Thyroid gland (tissue), 4 donors: ENCODE data around the gene VWA5B2.

ENCODE experiments used
- POLR2A ChIP-seq, 2 donors: fragments of 450-650 bp; IDR thresholded peaks; one replicate each; pipeline ENCODE4 v1.6.1; 2017; ENCODE audit warnings: antibody characterized with exemption in 2 of 2, mild to moderate bottlenecking in 2 of 2, moderate library complexity in 1 of 2
- TF ChIP-seq, protein P1 (sequence below), 6 experiments: fragments of 200-600 bp in 3 of 6; fragments of 450-650 bp in 3 of 6; sonication (generic) in 3 of 6; IDR thresholded peaks; one replicate each; pipeline ENCODE4 v1.5.1; 2016 to 2019; ENCODE audit warnings: antibody characterized with exemption in 6 of 6, mild to moderate bottlenecking in 2 of 6, inconsistent platforms in 1 of 6, moderate library complexity in 1 of 6

DNA sequence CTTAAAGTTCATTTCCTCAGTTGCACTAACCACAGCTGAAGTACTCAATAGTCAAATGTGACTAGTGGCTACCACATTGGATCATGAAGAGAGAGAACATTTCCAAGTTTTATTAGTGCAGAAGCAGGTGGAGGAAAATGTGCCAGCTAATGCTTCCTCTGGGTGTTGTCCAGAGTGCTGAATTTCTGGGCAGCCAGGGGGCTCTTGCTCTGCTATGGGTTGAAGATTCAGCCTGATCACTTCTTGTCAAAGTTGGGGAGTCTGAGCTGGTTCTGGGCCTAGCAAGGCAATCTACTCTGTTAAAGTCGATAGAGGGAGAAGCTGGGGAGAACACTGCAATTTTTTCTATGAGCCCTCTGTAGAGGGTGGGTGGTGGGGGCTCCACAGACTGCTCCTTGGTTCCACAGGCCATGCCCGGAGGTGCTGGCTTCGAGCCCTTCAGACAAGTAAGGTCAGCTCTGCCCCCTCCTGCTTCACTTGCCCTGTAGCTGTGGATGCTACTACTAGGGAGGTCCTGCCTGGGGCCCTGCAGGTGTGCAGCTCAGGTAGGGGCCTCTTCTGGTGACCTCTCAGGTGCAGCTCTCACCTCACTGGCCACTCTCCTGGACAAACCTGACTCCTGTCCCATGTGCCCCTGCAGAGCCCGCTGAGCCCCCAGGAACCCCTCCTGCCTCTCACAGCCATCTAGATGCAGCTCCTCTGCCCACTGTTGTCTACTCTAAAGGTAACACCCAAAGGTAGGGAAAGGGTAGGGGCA lies 11.2 kb downstream of the VWA5B2 start:
- TF ChIP-seq, protein P1, sequence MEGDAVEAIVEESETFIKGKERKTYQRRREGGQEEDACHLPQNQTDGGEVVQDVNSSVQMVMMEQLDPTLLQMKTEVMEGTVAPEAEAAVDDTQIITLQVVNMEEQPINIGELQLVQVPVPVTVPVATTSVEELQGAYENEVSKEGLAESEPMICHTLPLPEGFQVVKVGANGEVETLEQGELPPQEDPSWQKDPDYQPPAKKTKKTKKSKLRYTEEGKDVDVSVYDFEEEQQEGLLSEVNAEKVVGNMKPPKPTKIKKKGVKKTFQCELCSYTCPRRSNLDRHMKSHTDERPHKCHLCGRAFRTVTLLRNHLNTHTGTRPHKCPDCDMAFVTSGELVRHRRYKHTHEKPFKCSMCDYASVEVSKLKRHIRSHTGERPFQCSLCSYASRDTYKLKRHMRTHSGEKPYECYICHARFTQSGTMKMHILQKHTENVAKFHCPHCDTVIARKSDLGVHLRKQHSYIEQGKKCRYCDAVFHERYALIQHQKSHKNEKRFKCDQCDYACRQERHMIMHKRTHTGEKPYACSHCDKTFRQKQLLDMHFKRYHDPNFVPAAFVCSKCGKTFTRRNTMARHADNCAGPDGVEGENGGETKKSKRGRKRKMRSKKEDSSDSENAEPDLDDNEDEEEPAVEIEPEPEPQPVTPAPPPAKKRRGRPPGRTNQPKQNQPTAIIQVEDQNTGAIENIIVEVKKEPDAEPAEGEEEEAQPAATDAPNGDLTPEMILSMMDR (IDR thresholded peaks at IDR 0.05), result no peak
- TF ChIP-seq POLR2A (IDR thresholded peaks at IDR 0.05), result no peak
